Nephron progenitor cell (in vitro differentiated cells): Measurements from ENCODE around the gene DMXL1.
A peak's percentile ranks its signal among the peaks of the same experiment; 100 is the strongest.

Source experiments
- DNase-seq: peaks from one replicate; pipeline ENCODE4 v3.0.0; 2021
- H3K27ac Mint-ChIP-seq: 2 replicates; pipeline ENCODE4 v1.8.0; 2021; ENCODE audit warnings: mild to moderate bottlenecking, moderate library complexity, mixed read lengths
- H3K27me3 Mint-ChIP-seq: 2 replicates; pipeline ENCODE4 v1.8.0; 2021; ENCODE audit warnings: mild to moderate bottlenecking, low read depth, mixed read lengths; ENCODE audit not compliant: poor library complexity
- H3K36me3 Mint-ChIP-seq: 2 replicates; pipeline ENCODE4 v1.8.0; 2021; ENCODE audit warnings: low read depth, mixed read lengths
- H3K4me1 Mint-ChIP-seq: 2 replicates; pipeline ENCODE4 v1.8.0; 2021; ENCODE audit warnings: mixed read lengths
- H3K4me3 Mint-ChIP-seq: 2 replicates; pipeline ENCODE4 v1.8.0; 2021; ENCODE audit warnings: mild to moderate bottlenecking, moderate library complexity, mixed read lengths
- H3K9me3 Mint-ChIP-seq: 2 replicates; pipeline ENCODE4 v1.8.0; 2021; ENCODE audit warnings: mild to moderate bottlenecking, moderate library complexity, mixed read lengths
- CTCF ChIP-seq: fragments of 200-600 bp; sonication (generic); IDR thresholded peaks from 2 replicates; pipeline ENCODE4 v1.5.0; 2021; ENCODE audit warnings: antibody characterized with exemption

DMXL1 gene

DNA sequence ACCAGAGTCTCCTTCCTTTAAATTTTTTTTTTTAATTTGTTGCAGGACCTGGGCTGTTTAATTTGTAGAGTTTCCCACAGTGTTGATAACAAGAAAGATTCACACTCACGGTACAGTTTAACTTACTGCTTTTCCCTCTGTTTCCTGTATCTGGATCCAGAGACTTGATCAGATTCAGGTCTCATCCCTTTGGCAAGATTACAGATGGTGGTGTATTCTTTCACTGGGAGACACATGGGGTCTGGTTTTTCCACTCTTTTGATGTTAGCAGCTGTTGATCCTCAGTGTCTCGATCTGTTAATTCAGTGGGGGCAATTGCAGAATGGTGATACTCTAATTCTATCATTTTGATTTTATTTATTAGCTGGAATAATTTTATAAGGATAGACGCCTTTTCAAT lies 209.5 kb downstream of the DMXL1 start:
- Mint-ChIP-seq H3K36me3 (no peaks in the 10 kb centered on the region), H3K27me3 (no peaks in the 10 kb centered on the region), H3K4me3 (no peak overlapping the region), H3K9me3 (no peaks in the 10 kb centered on the region), H3K4me1 (peaks cover 25% of the 10 kb centered on the region), H3K27ac (no peak overlapping the region)
- TF ChIP-seq CTCF, result no peak
- no peak for DNase-seq

DNA sequence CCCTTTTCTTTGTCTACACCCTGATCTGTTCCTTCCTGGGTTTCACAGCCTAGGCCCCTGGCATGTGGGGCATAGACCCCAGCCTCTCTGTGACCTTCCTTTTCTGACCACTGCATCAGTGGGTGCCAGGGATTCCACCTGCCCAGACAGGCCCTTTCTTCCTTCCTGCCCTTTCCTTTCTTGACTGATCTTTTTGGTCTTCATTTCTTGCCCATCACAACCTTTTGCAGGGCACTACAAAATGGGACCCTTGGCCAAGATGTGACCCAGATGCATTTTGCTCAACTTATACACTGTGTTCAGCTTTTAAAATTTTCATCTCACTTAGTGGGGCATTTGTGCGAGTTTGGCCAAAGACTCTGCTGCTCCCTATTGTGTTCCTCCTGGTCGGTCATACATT lies 211.7 kb downstream of the DMXL1 start:
- Mint-ChIP-seq H3K27ac (peak overlapping the region; percentile 64), H3K4me3 (no peak overlapping the region), H3K27me3 (peaks cover 2% of the 10 kb centered on the region), H3K9me3 (no peaks in the 10 kb centered on the region), H3K36me3 (no peaks in the 10 kb centered on the region), H3K4me1 (peaks cover 28% of the 10 kb centered on the region)
- TF ChIP-seq CTCF, result no peak
- no peak for DNase-seq

- Mint-ChIP-seq H3K9me3 (no peaks in the 10 kb centered on the region), H3K4me1 (peaks cover 29% of the 10 kb centered on the region), H3K27me3 (peaks cover 2% of the 10 kb centered on the region), H3K27ac (peak overlapping the region; percentile 97), H3K4me3 (no peak overlapping the region), H3K36me3 (no peaks in the 10 kb centered on the region)
- TF ChIP-seq CTCF, result no peak
- no peak for DNase-seq
Observed at GRCh38 chr5:119284031-119284430, 213.1 kb downstream of the DMXL1 start.

DNA sequence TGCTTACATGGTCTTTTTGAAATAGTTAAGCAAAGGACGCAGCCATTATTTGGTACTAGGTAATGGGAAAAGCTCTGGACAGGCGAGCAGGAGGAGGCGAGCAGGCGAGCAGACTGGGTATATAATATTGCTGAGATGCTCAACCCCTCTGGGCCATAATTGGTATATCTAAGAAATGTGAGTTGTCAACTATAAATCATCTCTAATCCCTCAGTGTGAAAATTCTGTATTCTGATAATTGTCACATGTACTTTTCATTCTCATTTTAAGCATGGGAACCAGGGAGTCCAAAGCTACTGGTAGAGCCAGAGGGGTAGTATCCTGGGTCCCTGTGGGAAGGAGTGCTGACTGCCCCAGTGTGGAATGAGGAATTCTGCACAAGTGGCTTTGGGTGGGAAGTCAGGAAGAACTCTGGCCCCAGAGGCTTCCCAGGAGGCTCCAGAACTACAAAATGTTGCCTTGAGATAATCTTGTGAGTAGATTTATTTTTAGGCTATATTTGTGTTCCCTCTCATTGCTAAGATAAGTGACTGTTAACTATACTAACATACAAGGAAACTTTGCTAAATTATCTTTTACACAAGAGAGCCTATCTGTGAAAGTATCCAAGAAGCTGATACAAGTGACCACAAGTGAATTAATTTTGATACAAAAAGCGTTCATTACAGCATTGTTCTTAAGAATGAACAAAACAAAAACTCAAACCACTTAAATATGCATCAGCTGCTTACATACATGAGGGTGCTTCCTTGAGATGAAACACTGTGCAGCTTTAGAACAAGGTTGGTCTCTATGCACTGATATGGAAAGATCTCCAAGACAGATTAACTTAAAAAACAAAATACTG lies 214.4 kb downstream of the DMXL1 start:
- TF ChIP-seq CTCF, result no peak
- Mint-ChIP-seq H3K4me1 (peaks cover 35% of the 10 kb centered on the region), H3K36me3 (no peaks in the 10 kb centered on the region), H3K27ac (no peak overlapping the region), H3K9me3 (no peaks in the 10 kb centered on the region), H3K27me3 (peaks cover 2% of the 10 kb centered on the region), H3K4me3 (no peak overlapping the region)
- DNase-seq, result no peak

GRCh38 chr5:119286511-119287488 lies 215.9 kb downstream of the DMXL1 start:
- Mint-ChIP-seq H3K36me3 (no peaks in the 10 kb centered on the region), H3K9me3 (no peaks in the 10 kb centered on the region), H3K27ac (no peak overlapping the region), H3K4me1 (peaks cover 42% of the 10 kb centered on the region), H3K4me3 (no peak overlapping the region), H3K27me3 (peaks cover 2% of the 10 kb centered on the region)
- DNase-seq, result no peak
- TF ChIP-seq CTCF, result no peak
